WTC11 (cell line): ENCODE measurements around the gene MYCBPAP.

Experiments used
- AFF4 ChIP-seq: sonication (generic); formaldehyde crosslinking; IDR thresholded peaks from 2 replicates; pipeline ENCODE4 v1.8.1; 2023; ENCODE audit warnings: mild to moderate bottlenecking, missing genetic modification reagents, borderline replicate concordance
- CBFB ChIP-seq: sonication (generic); formaldehyde crosslinking; IDR thresholded peaks from 2 replicates; pipeline ENCODE4 v1.8.1; 2022; ENCODE audit warnings: mild to moderate bottlenecking, low read depth, missing genetic modification reagents
- ESRRA ChIP-seq: sonication (generic); formaldehyde crosslinking; IDR thresholded peaks from 2 replicates; pipeline ENCODE4 v1.8.1; 2022; ENCODE audit warnings: mild to moderate bottlenecking, missing genetic modification reagents, borderline replicate concordance
- FOXJ3 ChIP-seq: sonication (generic); formaldehyde crosslinking; IDR thresholded peaks from 2 replicates; pipeline ENCODE4 v1.9.0; 2021; ENCODE audit warnings: missing genetic modification reagents, mild to moderate bottlenecking, borderline replicate concordance
- NR2C2 ChIP-seq: sonication (generic); formaldehyde crosslinking; IDR thresholded peaks from 2 replicates; pipeline ENCODE4 v1.8.0; 2022; ENCODE audit warnings: mild to moderate bottlenecking, missing genetic modification reagents
- TP53 ChIP-seq: sonication (generic); formaldehyde crosslinking; IDR thresholded peaks from 2 replicates; pipeline ENCODE4 v1.8.1; 2023; ENCODE audit warnings: mild to moderate bottlenecking, missing genetic modification reagents
- ZBTB21 ChIP-seq: sonication (generic); formaldehyde crosslinking; IDR thresholded peaks from 2 replicates; pipeline ENCODE4 v1.8.1; 2023; ENCODE audit warnings: mild to moderate bottlenecking, missing genetic modification reagents, borderline replicate concordance
- ZNF121 ChIP-seq: sonication (generic); formaldehyde crosslinking; IDR thresholded peaks from 2 replicates; pipeline ENCODE4 v1.8.0; 2023; ENCODE audit warnings: missing genetic modification reagents
- ZNF232 ChIP-seq: sonication (generic); formaldehyde crosslinking; IDR thresholded peaks from 2 replicates; pipeline ENCODE4 v1.8.0; 2022; ENCODE audit warnings: mild to moderate bottlenecking, missing genetic modification reagents
- TF ChIP-seq, protein P1 (sequence below): sonication (generic); formaldehyde crosslinking; IDR thresholded peaks from 2 replicates; pipeline ENCODE4 v1.8.0; 2022; ENCODE audit warnings: mild to moderate bottlenecking, missing genetic modification reagents
- TF ChIP-seq, protein P2 (sequence below): fragments of 200-600 bp; IDR thresholded peaks from 2 replicates; pipeline ENCODE4 v1.8.0; 2022; ENCODE audit warnings: antibody characterized with exemption
- TF ChIP-seq, protein P3 (sequence below): sonication (generic); formaldehyde crosslinking; IDR thresholded peaks from 2 replicates; pipeline ENCODE4 v1.8.1; 2022; ENCODE audit warnings: low read depth, mild to moderate bottlenecking, moderate library complexity, missing genetic modification reagents, borderline replicate concordance

DNA sequence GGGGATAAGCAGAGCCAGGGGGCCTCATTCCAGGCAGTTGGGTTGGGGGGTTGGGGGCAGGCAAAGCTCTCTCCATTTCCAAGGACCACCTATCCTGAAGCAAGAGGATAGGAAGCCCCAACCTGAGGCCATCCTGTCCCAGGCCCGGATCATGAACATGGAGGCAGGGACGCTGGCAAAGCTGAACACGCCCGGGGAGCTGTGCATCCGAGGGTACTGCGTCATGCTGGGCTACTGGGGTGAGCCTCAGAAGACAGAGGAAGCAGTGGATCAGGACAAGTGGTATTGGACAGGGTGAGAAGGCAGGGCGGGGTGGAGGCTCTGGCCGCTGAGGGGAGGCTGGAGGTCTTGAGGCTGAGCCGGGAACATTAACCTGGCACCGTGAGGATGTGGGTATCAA lies 36.0 kb upstream of the MYCBPAP start:
- TF ChIP-seq ZNF121 (CRISPR knock-in tag) = no peak
- TF ChIP-seq, protein P1, sequence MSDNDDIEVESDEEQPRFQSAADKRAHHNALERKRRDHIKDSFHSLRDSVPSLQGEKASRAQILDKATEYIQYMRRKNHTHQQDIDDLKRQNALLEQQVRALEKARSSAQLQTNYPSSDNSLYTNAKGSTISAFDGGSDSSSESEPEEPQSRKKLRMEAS (CRISPR knock-in tag) = no peak
- TF ChIP-seq, protein P2, sequence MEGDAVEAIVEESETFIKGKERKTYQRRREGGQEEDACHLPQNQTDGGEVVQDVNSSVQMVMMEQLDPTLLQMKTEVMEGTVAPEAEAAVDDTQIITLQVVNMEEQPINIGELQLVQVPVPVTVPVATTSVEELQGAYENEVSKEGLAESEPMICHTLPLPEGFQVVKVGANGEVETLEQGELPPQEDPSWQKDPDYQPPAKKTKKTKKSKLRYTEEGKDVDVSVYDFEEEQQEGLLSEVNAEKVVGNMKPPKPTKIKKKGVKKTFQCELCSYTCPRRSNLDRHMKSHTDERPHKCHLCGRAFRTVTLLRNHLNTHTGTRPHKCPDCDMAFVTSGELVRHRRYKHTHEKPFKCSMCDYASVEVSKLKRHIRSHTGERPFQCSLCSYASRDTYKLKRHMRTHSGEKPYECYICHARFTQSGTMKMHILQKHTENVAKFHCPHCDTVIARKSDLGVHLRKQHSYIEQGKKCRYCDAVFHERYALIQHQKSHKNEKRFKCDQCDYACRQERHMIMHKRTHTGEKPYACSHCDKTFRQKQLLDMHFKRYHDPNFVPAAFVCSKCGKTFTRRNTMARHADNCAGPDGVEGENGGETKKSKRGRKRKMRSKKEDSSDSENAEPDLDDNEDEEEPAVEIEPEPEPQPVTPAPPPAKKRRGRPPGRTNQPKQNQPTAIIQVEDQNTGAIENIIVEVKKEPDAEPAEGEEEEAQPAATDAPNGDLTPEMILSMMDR = no peak
- no peak for TF ChIP-seq FOXJ3
- TF ChIP-seq, protein P3, sequence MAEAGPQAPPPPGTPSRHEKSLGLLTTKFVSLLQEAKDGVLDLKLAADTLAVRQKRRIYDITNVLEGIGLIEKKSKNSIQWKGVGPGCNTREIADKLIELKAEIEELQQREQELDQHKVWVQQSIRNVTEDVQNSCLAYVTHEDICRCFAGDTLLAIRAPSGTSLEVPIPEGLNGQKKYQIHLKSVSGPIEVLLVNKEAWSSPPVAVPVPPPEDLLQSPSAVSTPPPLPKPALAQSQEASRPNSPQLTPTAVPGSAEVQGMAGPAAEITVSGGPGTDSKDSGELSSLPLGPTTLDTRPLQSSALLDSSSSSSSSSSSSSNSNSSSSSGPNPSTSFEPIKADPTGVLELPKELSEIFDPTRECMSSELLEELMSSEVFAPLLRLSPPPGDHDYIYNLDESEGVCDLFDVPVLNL (CRISPR knock-in tag) = no peak
- no peak for TF ChIP-seq ESRRA (CRISPR knock-in tag)
- no peak for TF ChIP-seq NR2C2 (CRISPR knock-in tag)
- no peak for TF ChIP-seq ZNF232 (CRISPR knock-in tag)
- TF ChIP-seq CBFB (CRISPR knock-in tag) = no peak
- no peak for TF ChIP-seq TP53
- TF ChIP-seq ZBTB21 = no peak
- no peak for TF ChIP-seq AFF4 (CRISPR knock-in tag)
